HEK293 (cell line): ENCODE measurements around the gene METTL15.
A peak's percentile ranks its signal among the peaks of the same experiment; 100 is the strongest.
"Not testable (repeated sequence)": the region's sequence is repeated elsewhere in the genome, so short reads cannot be mapped to it uniquely, and the experiment has no call there.

Experiments used
- CTCF ChIA-PET: fragments of 350-600 bp; formaldehyde crosslinking; extraction: SDS; loops from one replicate; lab custom pipeline; 2021; ENCODE audit warnings: antibody characterized with exemption; lab: Yijun Ruan, JAX
- POLR2A ChIA-PET: fragments of 300-600 bp; formaldehyde crosslinking; extraction: SDS; loops from one replicate; lab custom pipeline; 2020; ENCODE audit warnings: antibody characterized with exemption, inconsistent platforms; lab: Yijun Ruan, JAX
- H3K27ac ChIP-seq: fragments of 200-500 bp; sonication (Bioruptor generic); 2 replicates; pipeline ENCODE4 v1.5.1; 2014; ENCODE audit warnings: low read depth, low read length, control low read depth, inconsistent platforms; ENCODE audit errors: extremely low read depth
- H3K36me3 ChIP-seq, 2 experiments: fragments of 200-500 bp in 1 of 2; sonication (Bioruptor generic) in 1 of 2; 1 replicate in 1 of 2; 2 replicates in 1 of 2; pipeline ENCODE4 v1.5.1; 2014 to 2017; ENCODE audit warnings: inconsistent platforms in 2 of 2, low read length in 2 of 2; ENCODE audit not compliant: control insufficient read depth in 2 of 2, insufficient read depth in 1 of 2
- H3K4me1 ChIP-seq: fragments of 200-500 bp; sonication (Bioruptor generic); 2 replicates; pipeline ENCODE4 v1.5.1; 2014; ENCODE audit warnings: mild to moderate bottlenecking, low read length, inconsistent platforms; ENCODE audit not compliant: control insufficient read depth, insufficient read depth
- H3K4me3 ChIP-seq: 2 replicates; pipeline ENCODE4 v1.5.1; 2011; ENCODE audit warnings: low read depth, mild to moderate bottlenecking, control low read depth, low read length, moderate library complexity
- H3K9me3 ChIP-seq: fragments of 200-500 bp; sonication (Bioruptor generic); 2 replicates; pipeline ENCODE4 v1.5.1; 2014; ENCODE audit warnings: low read depth, low read length, inconsistent platforms; ENCODE audit not compliant: control insufficient read depth, insufficient read depth
- EGR2 ChIP-seq: fragments of 450-650 bp; formaldehyde crosslinking; IDR thresholded peaks from 2 replicates; pipeline ENCODE4 v1.5.1; 2016; ENCODE audit warnings: low read depth, missing biosample characterization, missing genetic modification characterization
- MEIS1 ChIP-seq: sonication (generic); formaldehyde crosslinking; IDR thresholded peaks from 2 replicates; pipeline ENCODE4 v1.8.1; 2022; ENCODE audit warnings: missing genetic modification reagents, mild to moderate bottlenecking, borderline replicate concordance
- ZBTB7A ChIP-seq: fragments of 450-650 bp; formaldehyde crosslinking; IDR thresholded peaks from 2 replicates; pipeline ENCODE4 v1.5.1; 2016; ENCODE audit warnings: low read depth, missing biosample characterization, missing genetic modification characterization
- ZNF146 ChIP-seq: fragments of 450-650 bp; formaldehyde crosslinking; IDR thresholded peaks from 2 replicates; pipeline ENCODE4 v1.5.1; 2016; ENCODE audit warnings: missing biosample characterization, missing genetic modification characterization
- ZNF221 ChIP-seq: fragments of 450-650 bp; formaldehyde crosslinking; IDR thresholded peaks from 2 replicates; pipeline ENCODE4 v1.5.1; 2017; ENCODE audit warnings: missing biosample characterization, missing genetic modification characterization, borderline replicate concordance
- ZNF423 ChIP-seq: fragments of 450-650 bp; formaldehyde crosslinking; IDR thresholded peaks from 2 replicates; pipeline ENCODE4 v1.5.1; 2016; ENCODE audit warnings: missing biosample characterization, missing genetic modification characterization
- ZNF791 ChIP-seq: fragments of 450-650 bp; formaldehyde crosslinking; IDR thresholded peaks from 2 replicates; pipeline ENCODE4 v1.5.1; 2016; ENCODE audit warnings: missing biosample characterization, missing genetic modification characterization
- TF ChIP-seq, protein P1 (sequence below): fragments of 450-650 bp; formaldehyde crosslinking; IDR thresholded peaks from 2 replicates; pipeline ENCODE4; 2016; ENCODE audit warnings: missing biosample characterization, missing genetic modification characterization
- TF ChIP-seq, protein P2 (sequence below): fragments of 450-650 bp; formaldehyde crosslinking; IDR thresholded peaks from 2 replicates; pipeline ENCODE4 v1.5.1; 2016; ENCODE audit warnings: missing biosample characterization, missing genetic modification characterization
- TF ChIP-seq, protein P3 (sequence below): fragments of 450-650 bp; formaldehyde crosslinking; IDR thresholded peaks from 2 replicates; pipeline ENCODE4 v1.5.1; 2016; ENCODE audit warnings: missing biosample characterization, missing genetic modification characterization

Gene METTL15

DNA sequence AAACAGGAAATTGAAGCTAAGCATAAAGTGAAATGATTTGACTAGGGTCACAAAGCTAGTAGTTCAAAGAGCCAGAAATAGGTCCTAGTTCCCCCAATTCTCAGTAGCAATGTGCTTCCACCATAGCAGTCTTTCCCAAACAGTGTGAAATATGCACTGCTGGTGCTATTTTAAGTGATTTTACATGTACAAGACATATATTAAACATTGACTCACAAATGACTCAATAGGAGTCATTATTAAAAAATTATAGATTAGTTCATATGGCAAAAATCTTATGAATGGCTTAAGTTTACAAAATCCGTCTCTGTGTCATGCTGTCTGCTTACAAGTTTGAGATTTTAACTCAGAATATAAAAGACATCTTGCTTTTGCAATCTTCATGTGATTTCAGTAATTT lies 21.6 kb upstream of the METTL15 start:
- POLR2A ChIA-PET = no interaction called here
- Histone ChIP-seq H3K36me3 (peaks cover 11 to 45% of the 10 kb centered on the region in 2 experiments; a peak in 2 of 3 replicates), H3K27ac (no peak overlapping the region), H3K9me3 (no peaks in the 10 kb centered on the region), H3K4me3 (no peak overlapping the region)
- CTCF ChIA-PET = interaction anchor here (0.6 to 0.7 kb wide), 2 partner anchors 26 to 386 kb away, joined by 3 to 4 read pairs; no protein-coding TSS in a partner anchor
- TF ChIP-seq ZBTB7A (tag by site-specific recombination) = no peak
- TF ChIP-seq MEIS1 (CRISPR knock-in tag) = no peak
- TF ChIP-seq, protein P1, sequence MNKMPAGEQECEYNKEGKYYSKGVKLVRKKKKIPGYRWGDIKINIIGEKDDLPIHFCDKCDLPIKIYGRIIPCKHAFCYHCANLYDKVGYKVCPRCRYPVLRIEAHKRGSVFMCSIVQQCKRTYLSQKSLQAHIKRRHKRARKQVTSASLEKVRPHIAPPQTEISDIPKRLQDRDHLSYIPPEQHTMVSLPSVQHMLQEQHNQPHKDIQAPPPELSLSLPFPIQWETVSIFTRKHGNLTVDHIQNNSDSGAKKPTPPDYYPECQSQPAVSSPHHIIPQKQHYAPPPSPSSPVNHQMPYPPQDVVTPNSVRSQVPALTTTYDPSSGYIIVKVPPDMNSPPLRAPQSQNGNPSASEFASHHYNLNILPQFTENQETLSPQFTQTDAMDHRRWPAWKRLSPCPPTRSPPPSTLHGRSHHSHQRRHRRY (tag by site-specific recombination) = no peak
- TF ChIP-seq, protein P2, sequence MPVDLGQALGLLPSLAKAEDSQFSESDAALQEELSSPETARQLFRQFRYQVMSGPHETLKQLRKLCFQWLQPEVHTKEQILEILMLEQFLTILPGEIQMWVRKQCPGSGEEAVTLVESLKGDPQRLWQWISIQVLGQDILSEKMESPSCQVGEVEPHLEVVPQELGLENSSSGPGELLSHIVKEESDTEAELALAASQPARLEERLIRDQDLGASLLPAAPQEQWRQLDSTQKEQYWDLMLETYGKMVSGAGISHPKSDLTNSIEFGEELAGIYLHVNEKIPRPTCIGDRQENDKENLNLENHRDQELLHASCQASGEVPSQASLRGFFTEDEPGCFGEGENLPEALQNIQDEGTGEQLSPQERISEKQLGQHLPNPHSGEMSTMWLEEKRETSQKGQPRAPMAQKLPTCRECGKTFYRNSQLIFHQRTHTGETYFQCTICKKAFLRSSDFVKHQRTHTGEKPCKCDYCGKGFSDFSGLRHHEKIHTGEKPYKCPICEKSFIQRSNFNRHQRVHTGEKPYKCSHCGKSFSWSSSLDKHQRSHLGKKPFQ (tag by site-specific recombination) = no peak
- no peak for TF ChIP-seq ZNF221 (tag by site-specific recombination)
- no peak for TF ChIP-seq ZNF423 (tag by site-specific recombination)
- TF ChIP-seq, all 188 proteins: peak for 0
- H3K4me1 ChIP-seq = no peaks in the 10 kb centered on the region

DNA sequence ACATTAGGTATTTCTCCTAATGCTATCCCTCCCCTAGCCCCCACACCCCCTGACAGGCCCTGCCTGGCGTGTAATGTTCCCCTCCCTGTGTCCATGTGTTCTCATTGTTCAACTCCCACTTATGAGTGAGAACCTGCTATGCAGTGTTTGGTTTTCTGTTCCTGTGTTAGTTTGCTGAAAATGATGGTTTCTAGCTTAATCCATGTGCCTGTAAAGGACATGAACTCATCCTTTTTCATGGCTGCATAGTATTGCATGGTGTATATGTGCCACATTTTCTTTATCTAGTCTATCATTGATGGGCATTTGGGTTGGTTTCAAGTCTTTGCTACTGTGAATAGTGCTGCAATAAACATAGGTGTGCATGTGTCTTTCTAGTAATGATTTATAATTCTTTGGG lies 21.0 kb upstream of the METTL15 start:
- POLR2A ChIA-PET = not testable (repeated sequence)
- H3K36me3 ChIP-seq = peaks cover 11 to 39% of the 10 kb centered on the region in 2 experiments; a peak in 2 of 3 replicates

DNA sequence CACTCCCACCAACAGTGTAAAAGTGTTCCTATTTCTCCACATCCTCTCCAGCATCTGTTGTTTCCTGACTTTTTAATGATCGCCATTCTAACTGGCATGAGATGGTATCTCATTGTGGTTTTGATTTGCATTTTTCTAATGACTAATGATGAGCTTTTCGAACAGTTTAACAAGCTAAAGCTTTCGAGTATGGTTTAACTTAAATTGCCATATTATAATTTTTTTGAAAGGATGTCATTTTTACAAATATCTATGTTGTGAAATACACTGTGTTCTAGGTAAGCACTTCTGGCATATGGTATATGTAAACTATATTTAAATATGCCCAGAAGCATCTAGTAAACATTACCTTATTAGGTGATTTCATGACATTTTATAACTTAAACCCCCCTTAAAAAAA lies 20.5 kb upstream of the METTL15 start:
- H3K9me3 ChIP-seq, H3K4me1 ChIP-seq, POLR2A ChIA-PET, H3K4me3 ChIP-seq, H3K27ac ChIP-seq: not testable (repeated sequence)
- H3K36me3 ChIP-seq = peaks cover 11 to 36% of the 10 kb centered on the region in 2 experiments; a peak in 2 of 3 replicates
- CTCF ChIA-PET = interaction anchor here (0.7 kb wide), 1 partner anchor 389 kb away, joined by 3 read pairs; no protein-coding TSS in a partner anchor

More for the DNA sequence above, 21.0 kb upstream of the METTL15 start:
- H3K4me1 ChIP-seq, H3K27ac ChIP-seq: not testable (repeated sequence)
- CTCF ChIA-PET = interaction anchor here (0.7 kb wide), 2 partner anchors 387 to 388 kb away, joined by 3 to 4 read pairs; no protein-coding TSS in a partner anchor
- TF ChIP-seq ZNF146 (tag by site-specific recombination) = peak; percentile 88
- TF ChIP-seq, all 188 proteins: peak for 1; not testable (repeated sequence) for 187
- not testable (repeated sequence) for H3K9me3 ChIP-seq, H3K4me3 ChIP-seq

DNA sequence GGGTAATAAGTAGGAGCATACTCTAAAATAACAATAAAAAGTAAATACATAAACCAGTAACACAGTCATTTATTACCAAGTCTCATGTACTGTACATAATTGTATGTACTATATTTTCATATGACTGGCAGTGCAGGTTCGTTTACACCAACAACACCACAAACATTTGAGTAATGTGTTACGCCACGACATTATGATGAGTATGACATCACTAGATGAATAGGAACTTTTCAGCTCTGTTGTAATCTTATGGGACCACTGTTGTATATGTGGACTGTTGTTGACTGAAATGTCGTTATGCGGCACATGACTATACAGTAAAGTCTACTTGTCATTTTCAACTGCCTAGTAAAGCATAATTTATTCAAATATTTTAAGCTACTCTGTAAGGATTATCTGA lies 18.8 kb upstream of the METTL15 start:
- ChIA-PET CTCF (no interaction called here), POLR2A (interaction anchor here (1.7 kb wide), 1 partner anchor 19 kb away, joined by 3 read pairs; the partner anchor contains the start of genes KIF18A and METTL15)
- TF ChIP-seq EGR2 = no peak
- no peaks in the 10 kb centered on the region for H3K4me1 ChIP-seq
- no peaks in the 10 kb centered on the region for H3K9me3 ChIP-seq
- no peak overlapping the region for H3K4me3 ChIP-seq
- peaks cover 7 to 38% of the 10 kb centered on the region in 2 experiments; a peak in 2 of 3 replicates for H3K36me3 ChIP-seq
- H3K27ac ChIP-seq = no peak overlapping the region

DNA sequence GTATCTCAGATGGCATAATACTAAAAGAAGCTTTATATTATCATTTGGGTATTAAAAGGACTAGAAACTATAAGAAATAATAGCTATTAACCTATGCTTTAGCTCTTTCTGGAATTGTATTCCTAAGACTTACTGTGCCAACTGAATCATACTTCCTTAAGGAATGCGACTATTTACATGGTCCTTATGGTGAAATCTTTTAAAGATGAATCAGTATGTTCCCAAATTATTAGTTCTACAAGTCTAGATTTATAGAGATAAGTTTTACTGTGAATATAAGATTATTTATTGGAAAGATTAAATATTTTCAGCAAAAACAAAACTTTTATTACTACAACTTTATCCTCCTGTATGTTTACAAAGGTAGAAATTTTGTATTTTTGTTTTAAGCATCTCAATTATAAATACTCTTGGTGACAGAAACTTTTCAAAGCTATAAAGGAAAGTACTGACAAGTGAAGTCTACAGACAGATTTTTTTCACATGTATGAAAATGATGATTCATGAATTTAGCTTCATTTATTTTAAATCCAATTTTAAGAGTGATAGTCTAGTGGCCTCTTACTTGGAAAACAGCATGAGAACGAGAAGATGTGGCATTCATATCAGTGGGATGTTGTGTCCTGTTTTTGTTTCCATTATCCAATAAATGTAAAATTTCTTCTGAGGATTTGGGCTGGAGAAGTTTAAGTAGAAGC lies 18.0 kb upstream of the METTL15 start:
- H3K4me1 ChIP-seq = no peaks in the 10 kb centered on the region
- peaks cover 7 to 38% of the 10 kb centered on the region in 2 experiments; a peak in 2 of 3 replicates for H3K36me3 ChIP-seq
- H3K27ac ChIP-seq = no peak overlapping the region
- TF ChIP-seq, protein P3, sequence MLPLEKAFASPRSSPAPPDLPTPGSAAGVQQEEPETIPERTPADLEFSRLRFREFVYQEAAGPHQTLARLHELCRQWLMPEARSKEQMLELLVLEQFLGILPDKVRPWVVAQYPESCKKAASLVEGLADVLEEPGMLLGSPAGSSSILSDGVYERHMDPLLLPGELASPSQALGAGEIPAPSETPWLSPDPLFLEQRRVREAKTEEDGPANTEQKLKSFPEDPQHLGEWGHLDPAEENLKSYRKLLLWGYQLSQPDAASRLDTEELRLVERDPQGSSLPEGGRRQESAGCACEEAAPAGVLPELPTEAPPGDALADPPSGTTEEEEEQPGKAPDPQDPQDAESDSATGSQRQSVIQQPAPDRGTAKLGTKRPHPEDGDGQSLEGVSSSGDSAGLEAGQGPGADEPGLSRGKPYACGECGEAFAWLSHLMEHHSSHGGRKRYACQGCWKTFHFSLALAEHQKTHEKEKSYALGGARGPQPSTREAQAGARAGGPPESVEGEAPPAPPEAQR (tag by site-specific recombination) = no peak
- TF ChIP-seq ZNF791 = no peak
- ChIA-PET CTCF (no interaction called here), POLR2A (interaction anchor here (1.7 kb wide), 1 partner anchor 18 kb away, joined by 3 read pairs; the partner anchor contains the start of genes KIF18A and METTL15)
- H3K4me3 ChIP-seq = no peak overlapping the region
- H3K9me3 ChIP-seq = no peaks in the 10 kb centered on the region
